ENCODE results near the gene EDEM2.

GRCh38 chr20:35190556-35190955 lies 43.4 kb upstream of the EDEM2 start:
- TF ChIP-seq CTCF (IDR thresholded peaks at IDR 0.05; ENCODE audit: insufficient read depth, low read depth, low read length) (no peak), EZH2 (IDR thresholded peaks at IDR 0.05; ENCODE audit: insufficient read depth, low read length) (no peak)
